ENCODE results near the gene C6orf141.

DNA sequence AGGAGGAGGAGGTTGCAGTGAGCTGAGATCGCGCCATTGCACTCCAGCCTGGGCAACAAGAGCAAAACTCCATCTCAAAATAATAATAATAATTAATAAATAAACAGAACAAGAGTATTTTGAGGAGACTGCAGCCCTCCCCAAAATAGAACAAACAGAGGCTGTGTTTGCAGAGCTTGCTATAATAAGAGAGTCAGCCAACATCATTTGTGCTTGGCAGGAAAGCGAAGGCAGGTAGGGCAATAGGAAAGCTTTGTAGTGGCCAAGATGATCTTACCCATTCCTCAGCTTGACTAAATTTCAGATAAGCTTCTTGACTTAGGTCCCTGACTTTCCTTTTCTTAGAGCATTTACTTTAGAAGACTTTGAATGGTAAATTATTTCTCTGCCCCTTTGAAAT is 6.7 kb downstream of the C6orf141 start:
- TF ChIP-seq, protein P1, sequence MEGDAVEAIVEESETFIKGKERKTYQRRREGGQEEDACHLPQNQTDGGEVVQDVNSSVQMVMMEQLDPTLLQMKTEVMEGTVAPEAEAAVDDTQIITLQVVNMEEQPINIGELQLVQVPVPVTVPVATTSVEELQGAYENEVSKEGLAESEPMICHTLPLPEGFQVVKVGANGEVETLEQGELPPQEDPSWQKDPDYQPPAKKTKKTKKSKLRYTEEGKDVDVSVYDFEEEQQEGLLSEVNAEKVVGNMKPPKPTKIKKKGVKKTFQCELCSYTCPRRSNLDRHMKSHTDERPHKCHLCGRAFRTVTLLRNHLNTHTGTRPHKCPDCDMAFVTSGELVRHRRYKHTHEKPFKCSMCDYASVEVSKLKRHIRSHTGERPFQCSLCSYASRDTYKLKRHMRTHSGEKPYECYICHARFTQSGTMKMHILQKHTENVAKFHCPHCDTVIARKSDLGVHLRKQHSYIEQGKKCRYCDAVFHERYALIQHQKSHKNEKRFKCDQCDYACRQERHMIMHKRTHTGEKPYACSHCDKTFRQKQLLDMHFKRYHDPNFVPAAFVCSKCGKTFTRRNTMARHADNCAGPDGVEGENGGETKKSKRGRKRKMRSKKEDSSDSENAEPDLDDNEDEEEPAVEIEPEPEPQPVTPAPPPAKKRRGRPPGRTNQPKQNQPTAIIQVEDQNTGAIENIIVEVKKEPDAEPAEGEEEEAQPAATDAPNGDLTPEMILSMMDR (IDR thresholded peaks at IDR 0.05; ENCODE audit: low read depth, low read length, poor library complexity, severe bottlenecking) = no peak
- no peak for TF ChIP-seq EZH2phosphoT487 (IDR thresholded peaks at IDR 0.05; ENCODE audit: borderline replicate concordance, low read length)
